Chondrocyte (in vitro differentiated cells): ENCODE results near the gene GLO1. TPM values are rescaled to one million over a fixed set of nuclear protein-coding genes. Genes with fewer than 3 reads are reported as not detected.

ENCODE experiments used
- DNase-seq: peaks from one replicate; pipeline ENCODE4 v3.0.0; 2021; ENCODE audit warnings: mixed read lengths, low spot score
- H3K27ac Mint-ChIP-seq: one replicate; pipeline ENCODE4 v1.8.0; 2021; ENCODE audit warnings: mild to moderate bottlenecking, moderate library complexity, mixed read lengths; ENCODE audit not compliant: unreplicated experiment
- H3K27me3 Mint-ChIP-seq: 2 replicates; pipeline ENCODE4 v1.8.0; 2021; ENCODE audit warnings: low read depth, mixed read lengths
- H3K36me3 Mint-ChIP-seq: 2 replicates; pipeline ENCODE4 v1.8.0; 2021; ENCODE audit warnings: low read depth, mixed read lengths
- H3K4me1 Mint-ChIP-seq: 2 replicates; pipeline ENCODE4 v1.8.0; 2021; ENCODE audit warnings: low read depth, mild to moderate bottlenecking, mixed read lengths
- H3K4me3 Mint-ChIP-seq: one replicate; pipeline ENCODE4 v1.8.0; 2021; ENCODE audit warnings: mild to moderate bottlenecking, moderate library complexity, mixed read lengths; ENCODE audit not compliant: unreplicated experiment
- H3K9me3 Mint-ChIP-seq: 2 replicates; pipeline ENCODE4 v1.8.0; 2021; ENCODE audit warnings: low read depth, mixed read lengths
- total RNA-seq: library from RNA; stranded (reverse); gene quantifications from 3 replicates; pipeline ENCODE4 v1.2.1, GENCODE V29; 2021
- TF ChIP-seq, protein P1 (sequence below): fragments of 200-600 bp; sonication (generic); IDR thresholded peaks from 2 replicates; pipeline ENCODE4 v1.5.0; 2021; ENCODE audit warnings: antibody characterized with exemption, mild to moderate bottlenecking, moderate library complexity

GLO1 gene
- total RNA-seq, 1 donor from 2014 or later, result 77.7 TPM

GRCh38 chr6:38686270-38687042, 16.5 kb downstream of the GLO1 start:
- no peak overlapping the region for H3K4me3 Mint-ChIP-seq
- TF ChIP-seq, protein P1, sequence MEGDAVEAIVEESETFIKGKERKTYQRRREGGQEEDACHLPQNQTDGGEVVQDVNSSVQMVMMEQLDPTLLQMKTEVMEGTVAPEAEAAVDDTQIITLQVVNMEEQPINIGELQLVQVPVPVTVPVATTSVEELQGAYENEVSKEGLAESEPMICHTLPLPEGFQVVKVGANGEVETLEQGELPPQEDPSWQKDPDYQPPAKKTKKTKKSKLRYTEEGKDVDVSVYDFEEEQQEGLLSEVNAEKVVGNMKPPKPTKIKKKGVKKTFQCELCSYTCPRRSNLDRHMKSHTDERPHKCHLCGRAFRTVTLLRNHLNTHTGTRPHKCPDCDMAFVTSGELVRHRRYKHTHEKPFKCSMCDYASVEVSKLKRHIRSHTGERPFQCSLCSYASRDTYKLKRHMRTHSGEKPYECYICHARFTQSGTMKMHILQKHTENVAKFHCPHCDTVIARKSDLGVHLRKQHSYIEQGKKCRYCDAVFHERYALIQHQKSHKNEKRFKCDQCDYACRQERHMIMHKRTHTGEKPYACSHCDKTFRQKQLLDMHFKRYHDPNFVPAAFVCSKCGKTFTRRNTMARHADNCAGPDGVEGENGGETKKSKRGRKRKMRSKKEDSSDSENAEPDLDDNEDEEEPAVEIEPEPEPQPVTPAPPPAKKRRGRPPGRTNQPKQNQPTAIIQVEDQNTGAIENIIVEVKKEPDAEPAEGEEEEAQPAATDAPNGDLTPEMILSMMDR, result no peak
- no peaks in the 10 kb centered on the region for H3K27me3 Mint-ChIP-seq
- no peaks in the 10 kb centered on the region for H3K9me3 Mint-ChIP-seq
- H3K27ac Mint-ChIP-seq, result peak overlapping the region; percentile 29
- peaks cover 12% of the 10 kb centered on the region for H3K36me3 Mint-ChIP-seq
- no peak for DNase-seq
- H3K4me1 Mint-ChIP-seq, result peaks cover 14% of the 10 kb centered on the region

- Mint-ChIP-seq H3K4me1 (peaks cover 14% of the 10 kb centered on the region), H3K27ac (no peak overlapping the region)
Observed at GRCh38 chr6:38684904-38685303, 18.0 kb downstream of the GLO1 start.

DNA sequence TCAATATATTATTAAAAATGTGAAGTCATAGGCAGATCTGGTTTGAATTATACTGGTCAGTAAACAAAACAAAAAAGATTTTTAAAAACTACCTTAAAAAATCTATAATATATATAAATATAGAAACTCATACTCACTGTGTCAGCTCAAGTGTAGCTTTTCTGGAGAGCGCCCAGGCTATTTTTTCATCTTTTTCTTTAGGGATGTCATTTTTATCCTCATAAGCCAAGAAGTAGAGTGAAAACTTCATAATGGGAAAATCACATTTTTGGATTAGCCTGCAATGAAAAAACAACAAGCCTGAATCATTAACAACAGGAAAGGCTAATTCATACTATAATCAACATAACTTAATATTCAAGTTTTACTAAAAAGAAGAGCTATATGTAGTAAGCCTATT, 18.7 kb downstream of the GLO1 start:
- peaks cover 15% of the 10 kb centered on the region for H3K36me3 Mint-ChIP-seq
- H3K4me1 Mint-ChIP-seq, result peaks cover 14% of the 10 kb centered on the region
- TF ChIP-seq, protein P1, result no peak
- no peak for DNase-seq
- no peak overlapping the region for H3K4me3 Mint-ChIP-seq
- H3K9me3 Mint-ChIP-seq, result no peaks in the 10 kb centered on the region
- no peaks in the 10 kb centered on the region for H3K27me3 Mint-ChIP-seq
- H3K27ac Mint-ChIP-seq, result no peak overlapping the region

More at GRCh38 chr6:38684904-38685303, 18.0 kb downstream of the GLO1 start:
- H3K27me3 Mint-ChIP-seq, result no peaks in the 10 kb centered on the region
- peaks cover 15% of the 10 kb centered on the region for H3K36me3 Mint-ChIP-seq
- TF ChIP-seq, protein P1, result no peak
- H3K4me3 Mint-ChIP-seq, result no peak overlapping the region
- DNase-seq, result no peak
- no peaks in the 10 kb centered on the region for H3K9me3 Mint-ChIP-seq

DNA sequence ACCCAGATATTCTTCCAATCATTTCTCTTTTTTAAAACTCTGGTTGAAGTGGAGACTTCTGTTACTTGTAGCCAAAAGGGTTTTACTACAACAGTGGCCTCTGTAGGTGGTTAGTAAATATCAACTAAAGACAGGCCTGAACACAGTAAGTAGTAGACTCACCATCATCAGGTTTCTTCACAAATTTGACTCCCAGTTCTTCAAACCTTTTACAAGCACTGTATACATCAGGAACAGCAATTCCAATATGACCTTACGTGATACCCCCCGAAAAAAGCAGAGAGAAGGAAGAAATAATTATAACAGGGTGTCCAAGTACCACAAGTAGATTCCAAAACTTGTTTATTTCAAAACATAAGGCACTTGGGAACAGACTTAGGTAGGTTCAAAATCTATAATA, 21.1 kb downstream of the GLO1 start:
- Mint-ChIP-seq H3K9me3 (no peaks in the 10 kb centered on the region), H3K27ac (no peak overlapping the region), H3K4me3 (no peak overlapping the region), H3K4me1 (peaks cover 8% of the 10 kb centered on the region), H3K27me3 (no peaks in the 10 kb centered on the region), H3K36me3 (peaks cover 23% of the 10 kb centered on the region)
- DNase-seq, result no peak
- TF ChIP-seq, protein P1, result no peak

GRCh38 chr6:38679668-38680067, 23.3 kb downstream of the GLO1 start:
- H3K36me3 Mint-ChIP-seq, result peaks cover 31% of the 10 kb centered on the region
- TF ChIP-seq, protein P1, result no peak
- DNase-seq, result no peak
- H3K27ac Mint-ChIP-seq, result no peak overlapping the region
- H3K9me3 Mint-ChIP-seq, result no peaks in the 10 kb centered on the region
- no peaks in the 10 kb centered on the region for H3K4me1 Mint-ChIP-seq
- H3K27me3 Mint-ChIP-seq, result no peaks in the 10 kb centered on the region
- H3K4me3 Mint-ChIP-seq, result no peak overlapping the region
